Neural progenitor cell (in vitro differentiated cells): Measurements from ENCODE around the gene MYL7.

Experiments used
- EZH2 ChIP-seq: fragments of 200-600 bp; sonication (generic); IDR thresholded peaks from 2 replicates; pipeline ENCODE4 v1.6.1; 2017; ENCODE audit warnings: antibody characterized with exemption, mild to moderate bottlenecking, moderate library complexity
- EZH2phosphoT487 ChIP-seq: fragments of 200-600 bp; sonication (generic); IDR thresholded peaks from 2 replicates; pipeline ENCODE4 v1.6.1; 2017; ENCODE audit warnings: antibody characterized with exemption
- TF ChIP-seq, protein P1 (sequence below): fragments of 200-600 bp; sonication (generic); IDR thresholded peaks from 2 replicates; pipeline ENCODE4 v1.5.1; 2017; ENCODE audit warnings: antibody characterized with exemption, mild to moderate bottlenecking

GRCh38 chr7:44109991-44110390 is 31.1 kb downstream of the MYL7 start:
- TF ChIP-seq, protein P1, sequence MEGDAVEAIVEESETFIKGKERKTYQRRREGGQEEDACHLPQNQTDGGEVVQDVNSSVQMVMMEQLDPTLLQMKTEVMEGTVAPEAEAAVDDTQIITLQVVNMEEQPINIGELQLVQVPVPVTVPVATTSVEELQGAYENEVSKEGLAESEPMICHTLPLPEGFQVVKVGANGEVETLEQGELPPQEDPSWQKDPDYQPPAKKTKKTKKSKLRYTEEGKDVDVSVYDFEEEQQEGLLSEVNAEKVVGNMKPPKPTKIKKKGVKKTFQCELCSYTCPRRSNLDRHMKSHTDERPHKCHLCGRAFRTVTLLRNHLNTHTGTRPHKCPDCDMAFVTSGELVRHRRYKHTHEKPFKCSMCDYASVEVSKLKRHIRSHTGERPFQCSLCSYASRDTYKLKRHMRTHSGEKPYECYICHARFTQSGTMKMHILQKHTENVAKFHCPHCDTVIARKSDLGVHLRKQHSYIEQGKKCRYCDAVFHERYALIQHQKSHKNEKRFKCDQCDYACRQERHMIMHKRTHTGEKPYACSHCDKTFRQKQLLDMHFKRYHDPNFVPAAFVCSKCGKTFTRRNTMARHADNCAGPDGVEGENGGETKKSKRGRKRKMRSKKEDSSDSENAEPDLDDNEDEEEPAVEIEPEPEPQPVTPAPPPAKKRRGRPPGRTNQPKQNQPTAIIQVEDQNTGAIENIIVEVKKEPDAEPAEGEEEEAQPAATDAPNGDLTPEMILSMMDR: no peak
- TF ChIP-seq EZH2phosphoT487 (no peak), EZH2 (no peak)
